Pancreas (tissue), 10 donors: Measurements from ENCODE around the gene GRID1. TPM values are rescaled to one million over a fixed set of nuclear protein-coding genes. Genes with fewer than 3 reads are reported as not detected.

Experiments used
- ATAC-seq, 4 donors: fragments of 200-7000 bp; cut with Tn5 transposase; one replicate each; pipeline versions ENCODE4 v1.8.0 to v1.9.1; 2020; ENCODE audit warnings: mild to moderate bottlenecking in 4 of 4, moderate library complexity in 4 of 4
- DNase-seq, 6 donors: peaks; one replicate each; pipeline ENCODE4 v3.0.0-alpha.2; 2020
- FAIRE-seq: peaks from 2 replicates; lab custom pipeline; 2012; peaks lifted over from hg19 to GRCh38; lab: Jason Lieb, UNC
- H3K27ac ChIP-seq, 4 donors: fragments of 200-600 bp; sonication (generic); 1 replicate in 3 of 4; 2 replicates in 1 of 4; pipeline versions ENCODE4 v1.5.0 to v1.8.0; 2020
- H3K27me3 ChIP-seq, 4 donors: fragments of 200-600 bp; one replicate each; pipeline ENCODE4 v1.8.0; 2021
- H3K36me3 ChIP-seq, 3 donors: fragments of 200-600 bp; sonication (generic) in 1 of 3; one replicate each; pipeline versions ENCODE4 v1.5.0 to v1.8.0; 2020 to 2021
- H3K4me1 ChIP-seq, 3 donors: fragments of 200-600 bp; one replicate each; pipeline ENCODE4 v1.8.0; 2021
- H3K4me3 ChIP-seq, 4 donors: fragments of 200-600 bp; sonication (generic) in 2 of 4; one replicate each; pipeline versions ENCODE4 v1.5.0 to v1.8.0; 2020 to 2021
- H3K9me3 ChIP-seq, 4 donors: fragments of 200-600 bp; one replicate each; pipeline ENCODE4 v1.8.0; 2021
- WGBS, 2 donors: extraction: QIAGEN DNeasy Blood & Tissue Kit; methylation state at CpG; one replicate each; pipeline ENCODE4 v1.1.7; 2013; 5-methylcytosine and 5-hydroxymethylcytosine counted together
- intact Hi-C, 3 donors: fragments of 100-400 bp; cut with DNase I; formaldehyde crosslinking; loops; one replicate each; pipeline versions ENCODE4 v1.11.1 to v1.14.2; 2022
- polyA plus RNA-seq, 2 donors: library from polyadenylated mRNA; stranded (reverse); fragments of 200-250 nt; gene quantifications; one replicate each; pipeline ENCODE4 v1.2.3, GENCODE V29; 2013
- total RNA-seq, 6 donors: library from RNA; stranded (reverse); fragmentation: NEBNext Ultra II Directional in 4 of 6; extraction: Animal tissue kit (Norgen Biotek cat#: 25700) in 4 of 6; gene quantifications; one replicate each; pipeline versions ENCODE4 v1.2.1 to v1.2.4, GENCODE V29; 2021 to 2023
- TF ChIP-seq, protein P1 (sequence below), 4 donors: fragments of 200-600 bp; sonication (generic) in 3 of 4; IDR thresholded peaks; one replicate each; pipeline versions ENCODE4 v1.5.0 to v1.8.0; 2021; ENCODE audit warnings: antibody characterized with exemption in 4 of 4
- donor health status: healthy with polysubstance abuse.
- donor health status: DM: no; HTN: no; CAD: no; lungs with moderate emphysema.
- donor health status: DM: no; HTN: no; CAD: no.
- donor health status: control.
- donor health status: control.
- donor health status: Bipolar disorder and iron deficiency.
- donor health status: DM: yes; HTN: yes; CAD: no.
- donor health status: DM: no; HTN: no; CAD: no.
- donor health status: DM: no; HTN: no; CAD: no.
- donor health status: DM: yes; HTN: yes; CAD: no.

The GRID1 gene
- total and polyA plus RNA-seq, 8 donors: 0.05 to 1.5 (median 0.91) TPM

DNA sequence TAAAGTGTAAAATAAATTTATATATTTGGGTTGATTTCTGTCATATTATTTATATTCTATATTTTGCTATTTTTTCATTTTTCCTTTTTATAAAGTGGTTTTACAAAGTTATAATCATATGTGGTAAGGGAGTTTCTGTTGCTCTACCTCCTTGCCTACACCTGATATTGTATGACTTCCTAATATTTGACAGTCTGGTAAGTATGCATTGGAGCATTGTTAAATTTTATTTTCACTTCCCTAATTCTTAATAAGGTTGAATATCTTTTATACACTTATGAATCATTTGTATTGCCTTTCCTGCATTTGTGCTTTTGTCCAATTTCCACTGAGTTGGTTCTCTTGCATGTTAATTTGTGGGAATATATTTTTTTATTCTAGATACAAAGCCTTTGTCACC lies 492.4 kb downstream of the GRID1 start:
- H3K27me3 ChIP-seq: no peaks in the 10 kb centered on the region
- H3K4me3 ChIP-seq: no peak overlapping the region
- FAIRE-seq (no peak), ATAC-seq (no peak), DNase-seq (no peak)
- intact Hi-C loops: no loop called here
- no peaks in the 10 kb centered on the region for H3K36me3 ChIP-seq
- H3K4me1 ChIP-seq: no peaks in the 10 kb centered on the region
- TF ChIP-seq, protein P1, sequence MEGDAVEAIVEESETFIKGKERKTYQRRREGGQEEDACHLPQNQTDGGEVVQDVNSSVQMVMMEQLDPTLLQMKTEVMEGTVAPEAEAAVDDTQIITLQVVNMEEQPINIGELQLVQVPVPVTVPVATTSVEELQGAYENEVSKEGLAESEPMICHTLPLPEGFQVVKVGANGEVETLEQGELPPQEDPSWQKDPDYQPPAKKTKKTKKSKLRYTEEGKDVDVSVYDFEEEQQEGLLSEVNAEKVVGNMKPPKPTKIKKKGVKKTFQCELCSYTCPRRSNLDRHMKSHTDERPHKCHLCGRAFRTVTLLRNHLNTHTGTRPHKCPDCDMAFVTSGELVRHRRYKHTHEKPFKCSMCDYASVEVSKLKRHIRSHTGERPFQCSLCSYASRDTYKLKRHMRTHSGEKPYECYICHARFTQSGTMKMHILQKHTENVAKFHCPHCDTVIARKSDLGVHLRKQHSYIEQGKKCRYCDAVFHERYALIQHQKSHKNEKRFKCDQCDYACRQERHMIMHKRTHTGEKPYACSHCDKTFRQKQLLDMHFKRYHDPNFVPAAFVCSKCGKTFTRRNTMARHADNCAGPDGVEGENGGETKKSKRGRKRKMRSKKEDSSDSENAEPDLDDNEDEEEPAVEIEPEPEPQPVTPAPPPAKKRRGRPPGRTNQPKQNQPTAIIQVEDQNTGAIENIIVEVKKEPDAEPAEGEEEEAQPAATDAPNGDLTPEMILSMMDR (IDR thresholded peaks at IDR 0.05): no peak
- no peak overlapping the region for H3K27ac ChIP-seq
- no peaks in the 10 kb centered on the region for H3K9me3 ChIP-seq

DNA sequence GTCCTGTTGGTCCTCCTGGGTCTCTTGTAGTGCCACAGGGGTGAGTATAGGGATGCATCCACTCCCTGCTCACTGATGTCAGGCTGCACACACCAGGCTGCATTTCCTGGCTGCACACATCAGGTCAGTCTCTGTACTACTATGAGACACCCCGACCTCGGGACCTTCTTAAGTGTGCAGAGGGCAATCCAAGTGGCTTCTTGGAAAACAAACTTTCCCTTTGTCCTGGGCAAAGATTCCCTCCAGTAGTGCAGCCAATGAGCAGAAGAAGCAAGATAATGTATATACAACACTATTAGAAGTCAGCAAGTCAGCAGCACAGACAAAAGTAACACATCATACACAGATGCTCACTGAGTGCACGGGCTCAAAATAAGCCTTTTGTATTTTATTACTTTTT lies 493.5 kb downstream of the GRID1 start:
- ATAC-seq: no peak
- no peaks in the 10 kb centered on the region for H3K36me3 ChIP-seq
- no peak for FAIRE-seq
- DNase-seq: no peak
- WGBS, 2 donors: 69 to 80% methylated on average over 3 of the region's 3 CpGs
- H3K4me3 ChIP-seq: no peak overlapping the region
- no peak overlapping the region for H3K27ac ChIP-seq
- H3K4me1 ChIP-seq: no peaks in the 10 kb centered on the region
- TF ChIP-seq, protein P1 (IDR thresholded peaks at IDR 0.05): no peak
- no peaks in the 10 kb centered on the region for H3K9me3 ChIP-seq
- intact Hi-C loops: no loop called here
- H3K27me3 ChIP-seq: no peaks in the 10 kb centered on the region

DNA sequence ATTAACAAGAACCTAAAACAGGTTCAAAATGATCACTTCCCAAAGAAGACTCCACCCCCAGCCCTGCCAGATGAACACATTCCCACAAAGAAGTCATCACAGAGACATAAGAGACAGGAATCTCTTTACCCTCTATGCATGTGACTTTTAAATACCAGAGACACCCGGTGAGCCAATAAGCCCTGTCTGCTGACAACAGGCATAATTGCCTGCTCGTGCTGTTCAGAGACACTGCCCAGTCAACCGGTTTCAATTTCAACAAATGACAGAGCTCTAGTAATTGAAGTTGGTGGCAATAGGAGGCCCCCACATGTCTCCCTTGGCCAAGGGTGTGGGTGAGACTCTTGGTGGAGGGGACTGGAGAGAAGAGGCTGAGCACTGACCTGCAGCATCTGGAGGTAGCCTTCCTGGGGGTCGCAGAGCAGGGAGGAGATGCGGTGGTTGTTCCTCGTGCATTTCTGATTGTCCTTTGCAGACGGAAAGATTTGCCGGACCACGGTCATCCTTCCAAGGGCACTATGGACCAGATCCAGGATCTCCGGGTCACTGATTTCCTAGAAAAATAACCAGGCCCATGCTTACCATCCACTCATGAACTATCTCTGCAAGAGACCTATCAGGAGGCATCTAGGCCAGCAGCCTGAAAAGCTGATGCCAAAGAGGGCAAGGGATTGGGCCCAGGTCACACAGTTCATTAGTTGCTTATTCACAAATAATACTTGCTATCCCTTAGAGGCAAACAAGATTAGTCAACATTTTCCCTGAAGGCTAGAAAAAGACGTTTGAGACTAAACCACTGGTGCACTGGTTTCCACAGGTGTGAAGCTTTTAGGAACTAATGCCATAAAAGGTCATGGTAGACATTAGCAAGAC lies 497.7 kb downstream of the GRID1 start:
- Histone ChIP-seq H3K27ac (no peak overlapping the region), H3K27me3 (no peaks in the 10 kb centered on the region), H3K36me3 (no peaks in the 10 kb centered on the region), H3K4me3 (no peak overlapping the region), H3K4me1 (no peaks in the 10 kb centered on the region), H3K9me3 (no peaks in the 10 kb centered on the region)
- ATAC-seq (no peak), FAIRE-seq (no peak), DNase-seq (no peak)
- intact Hi-C loops: no loop called here
- 79 to 83% methylated on average over 11 of the region's 11 CpGs for WGBS, 2 donors
- TF ChIP-seq, protein P1 (IDR thresholded peaks at IDR 0.05): no peak

DNA sequence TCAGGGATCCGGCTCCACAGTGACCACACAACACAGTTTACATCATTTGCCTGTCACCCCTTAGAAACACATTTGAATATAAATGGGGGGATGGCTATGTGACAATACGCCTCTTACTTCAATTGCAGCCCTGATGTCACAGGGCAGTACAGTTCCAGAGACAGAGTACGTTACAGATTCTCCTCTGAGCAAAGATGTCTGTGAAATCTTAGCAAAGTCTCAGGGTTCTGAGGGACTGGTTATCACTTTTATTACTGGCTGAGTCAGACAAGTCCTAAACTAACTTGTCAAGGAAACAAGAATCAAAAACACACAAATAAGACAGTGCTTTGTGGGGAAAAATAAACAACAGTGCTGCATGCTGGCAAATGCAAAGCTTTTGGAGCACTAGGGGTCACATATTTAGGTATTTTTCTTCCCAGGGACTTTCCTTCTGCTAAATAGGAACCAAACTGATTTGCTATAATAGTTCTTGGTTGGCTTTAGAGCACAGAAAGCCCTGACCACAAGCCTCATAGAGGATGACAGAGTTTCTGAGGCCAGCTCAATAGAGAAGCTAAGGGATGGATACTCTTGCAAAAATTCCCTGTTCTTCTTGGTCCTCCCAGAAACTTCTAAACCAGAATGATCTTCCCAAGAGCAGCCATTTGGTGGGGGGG lies 501.6 kb downstream of the GRID1 start:
- Histone ChIP-seq H3K9me3 (no peaks in the 10 kb centered on the region), H3K4me1 (no peaks in the 10 kb centered on the region), H3K27ac (no peak overlapping the region), H3K36me3 (no peaks in the 10 kb centered on the region), H3K27me3 (no peaks in the 10 kb centered on the region), H3K4me3 (no peak overlapping the region)
- TF ChIP-seq, protein P1 (IDR thresholded peaks at IDR 0.05): no peak
- ATAC-seq: no peak
- no peak for FAIRE-seq
- intact Hi-C loops: no loop called here
- 67 to 77% methylated on average over 3 of the region's 3 CpGs for WGBS, 2 donors
- no peak for DNase-seq

DNA sequence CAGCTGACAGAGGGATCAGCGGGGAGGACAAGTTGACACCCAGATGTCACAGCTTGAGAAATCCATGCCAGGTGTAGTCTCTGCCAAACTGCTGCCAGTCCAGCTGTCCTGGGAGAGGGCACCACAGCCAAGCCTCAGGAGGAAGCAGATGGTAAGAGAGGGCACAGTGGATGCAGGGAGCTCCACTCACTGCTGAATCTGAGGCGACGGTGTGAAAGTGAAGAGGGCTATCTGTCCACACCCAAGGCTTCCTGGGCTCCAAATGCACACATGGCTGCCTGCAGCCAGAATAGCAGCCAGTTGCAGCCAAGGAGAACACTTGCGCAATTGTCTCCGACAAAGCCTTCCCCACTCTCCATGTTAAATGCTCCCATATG lies 502.4 kb downstream of the GRID1 start:
- no peak for ATAC-seq
- no peaks in the 10 kb centered on the region for H3K36me3 ChIP-seq
- H3K4me1 ChIP-seq: no peaks in the 10 kb centered on the region
- no peak overlapping the region for H3K4me3 ChIP-seq
- WGBS, 2 donors: 70 to 74% methylated on average over 5 of the region's 5 CpGs
- H3K27me3 ChIP-seq: no peaks in the 10 kb centered on the region
- no peak for DNase-seq
- no peaks in the 10 kb centered on the region for H3K9me3 ChIP-seq
- FAIRE-seq: no peak
- TF ChIP-seq, protein P1 (IDR thresholded peaks at IDR 0.05): no peak
- H3K27ac ChIP-seq: no peak overlapping the region
- intact Hi-C loops: no loop called here
